GM23248 (cell line): Measurements from ENCODE around the gene DENND1A. TPM values are rescaled to one million over a fixed set of nuclear protein-coding genes. Genes with fewer than 3 reads are reported as not detected.

Experiments
- DNase-seq: peaks from one replicate; pipeline ENCODE4 v3.0.0-alpha.2; 2015
- H2AFZ ChIP-seq: fragments of 200-600 bp; sonication (generic); 2 replicates; pipeline ENCODE4 v1.6.1; 2016; ENCODE audit warnings: antibody characterized with exemption
- H3F3A ChIP-seq: fragments of 200-600 bp; sonication (generic); 2 replicates; pipeline ENCODE4 v1.6.1; 2016; ENCODE audit warnings: mild to moderate bottlenecking, antibody characterized with exemption, mixed run types; ENCODE audit not compliant: insufficient read depth
- H3K27ac ChIP-seq: fragments of 200-600 bp; sonication (generic); 2 replicates; pipeline ENCODE4 v1.5.1; 2016; ENCODE audit warnings: mild to moderate bottlenecking
- H3K27me3 ChIP-seq: fragments of 200-600 bp; sonication (generic); replicated peaks from 2 replicates; pipeline ENCODE4 v1.6.1; 2016; ENCODE audit warnings: mild to moderate bottlenecking; ENCODE audit not compliant: insufficient read depth
- H3K36me3 ChIP-seq: fragments of 200-600 bp; sonication (generic); 2 replicates; pipeline ENCODE4 v1.6.1; 2016; ENCODE audit warnings: low read depth, mild to moderate bottlenecking
- H3K4me1 ChIP-seq: fragments of 200-600 bp; sonication (generic); 2 replicates; pipeline ENCODE4 v1.6.1; 2016; ENCODE audit warnings: mild to moderate bottlenecking; ENCODE audit not compliant: insufficient read depth
- H3K4me2 ChIP-seq: fragments of 200-600 bp; sonication (generic); one replicate; pipeline ENCODE4 v1.6.1; 2016; ENCODE audit warnings: mild to moderate bottlenecking; ENCODE audit not compliant: unreplicated experiment
- H3K4me3 ChIP-seq: fragments of 200-600 bp; sonication (generic); 2 replicates; pipeline ENCODE4 v1.5.1; 2016; ENCODE audit warnings: mild to moderate bottlenecking
- H3K79me2 ChIP-seq: fragments of 200-600 bp; sonication (generic); 2 replicates; pipeline ENCODE4 v1.6.1; 2016; ENCODE audit warnings: mild to moderate bottlenecking; ENCODE audit not compliant: insufficient read depth
- H3K9ac ChIP-seq: fragments of 200-600 bp; sonication (generic); 2 replicates; pipeline ENCODE4 v1.6.1; 2016; ENCODE audit warnings: mild to moderate bottlenecking
- H3K9me2 ChIP-seq: fragments of 200-600 bp; sonication (generic); 2 replicates; pipeline ENCODE4 v1.6.1; 2016; ENCODE audit warnings: mixed run types, mild to moderate bottlenecking, moderate library complexity; ENCODE audit not compliant: insufficient read depth
- H3K9me3 ChIP-seq: fragments of 200-600 bp; sonication (generic); one replicate; pipeline ENCODE4 v1.6.1; 2017; ENCODE audit warnings: low read depth
- H4K20me1 ChIP-seq: fragments of 200-600 bp; sonication (generic); 2 replicates; pipeline ENCODE4 v1.6.0; 2016; ENCODE audit not compliant: insufficient read depth
- EZH2 ChIP-seq: fragments of 200-600 bp; sonication (generic); IDR thresholded peaks from 2 replicates; pipeline ENCODE4 v1.6.1; 2018; ENCODE audit warnings: antibody characterized with exemption, mild to moderate bottlenecking; ENCODE audit not compliant: insufficient read depth, poor library complexity, severe bottlenecking
- EZH2phosphoT487 ChIP-seq: fragments of 200-600 bp; sonication (generic); IDR thresholded peaks from 2 replicates; pipeline ENCODE4 v1.6.1; 2018; ENCODE audit warnings: antibody characterized with exemption, moderate library complexity, mild to moderate bottlenecking, low read depth; ENCODE audit not compliant: insufficient read depth
- WGBS, 2 experiments: methylation state at CpG; one replicate each; pipeline ENCODE4 v1.1.6; 2015 to 2017; ENCODE audit warnings: low lambda C conversion rate in 2 of 2, low coverage in 1 of 2; ENCODE audit errors: missing lambda C conversion rate in 2 of 2; 5-methylcytosine and 5-hydroxymethylcytosine counted together
- in situ Hi-C: fragments of 300-500 bp; cut with MboI; formaldehyde crosslinking; loops from 2 replicates; pipeline ENCODE4 v1.15.0; 2020
- polyA plus RNA-seq: library from polyadenylated mRNA; unstranded; fragments of >200 nt; fragmentation: Nextera tagmentation; extraction: Ambion mirVana; gene quantifications from 2 replicates; pipeline ENCODE4 v1.2.1, GENCODE V29; 2016
- total RNA-seq: library from RNA; depleted of rRNA; stranded (reverse); fragments of >200 nt; shearing (Covaris generic); gene quantifications from 2 replicates; pipeline ENCODE4 v1.2.3, GENCODE V29; 2014

DENND1A gene
- total and polyA plus RNA-seq, 2 experiments from 2014 or later: 13.2 to 16.4 TPM

DNA sequence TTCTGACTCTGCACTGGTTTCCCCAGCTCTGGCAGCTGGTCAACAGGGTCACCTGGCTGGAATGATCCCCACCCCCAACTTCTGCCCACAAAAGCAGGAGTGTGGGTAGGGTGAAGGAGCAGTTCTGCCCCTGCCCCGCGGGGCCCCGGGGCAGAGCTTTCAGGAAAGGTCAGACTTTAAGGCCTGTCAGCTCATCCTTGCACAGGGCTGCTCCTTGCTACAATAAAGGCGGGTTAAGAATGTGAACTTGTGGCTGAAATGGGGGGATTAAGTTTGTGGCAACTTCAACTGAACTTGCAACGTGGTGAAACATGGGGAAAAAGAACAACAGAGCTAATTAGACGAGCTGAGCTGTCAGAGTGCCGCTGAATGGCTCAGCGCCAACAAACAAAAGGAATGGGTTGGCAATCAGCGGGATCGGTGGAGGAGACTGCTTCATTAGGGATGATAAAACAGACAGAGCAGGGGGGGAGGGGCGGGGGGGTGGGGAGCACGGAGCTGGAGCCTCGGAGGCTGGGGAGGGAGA, 523.2 kb downstream of the DENND1A start:
- Histone ChIP-seq H3K27me3 (no peaks in the 10 kb centered on the region), H3K4me1 (no peaks in the 10 kb centered on the region), H3F3A (no peaks in the 10 kb centered on the region), H3K9me3 (no peaks in the 10 kb centered on the region), H3K9me2 (no peaks in the 10 kb centered on the region), H4K20me1 (no peaks in the 10 kb centered on the region), H3K79me2 (no peaks in the 10 kb centered on the region), H3K9ac (no peak overlapping the region), H2AFZ (no peak overlapping the region), H3K27ac (no peak overlapping the region), H3K4me3 (no peak overlapping the region), H3K4me2 (no peak overlapping the region), H3K36me3 (no peaks in the 10 kb centered on the region)
- 75 to 77% methylated on average over 11 to 13 of the region's 13 CpGs for WGBS, 2 experiments
- in situ Hi-C loops: no loop called here
- no peak for DNase-seq
- TF ChIP-seq EZH2 (no peak), EZH2phosphoT487 (no peak)

DNA sequence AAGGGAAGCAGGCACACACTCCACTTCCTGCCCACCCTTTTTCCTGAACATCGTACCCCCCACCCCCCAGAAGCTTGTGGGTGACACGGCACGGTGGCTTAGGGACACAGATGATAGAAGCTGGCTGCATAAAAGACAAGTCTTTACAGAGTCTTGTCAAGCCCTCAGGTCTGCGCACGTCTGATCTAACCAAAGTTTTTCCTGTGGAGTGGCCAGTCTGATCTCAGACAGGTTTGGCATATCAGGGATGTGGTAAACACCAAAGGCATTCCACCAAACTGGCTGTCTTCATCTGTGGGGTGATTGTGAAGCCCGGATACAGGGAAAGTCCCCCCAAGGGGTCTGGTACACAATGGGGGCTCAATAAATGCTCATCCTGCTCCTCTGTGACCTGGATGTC, 523.9 kb downstream of the DENND1A start:
- WGBS, 2 experiments: 92 to 93% methylated on average over 6 of the region's 6 CpGs
- H2AFZ ChIP-seq: no peak overlapping the region
- no peak overlapping the region for H3K4me3 ChIP-seq
- H3K9me3 ChIP-seq: no peaks in the 10 kb centered on the region
- H3K9ac ChIP-seq: no peak overlapping the region
- no peaks in the 10 kb centered on the region for H3F3A ChIP-seq
- H4K20me1 ChIP-seq: no peaks in the 10 kb centered on the region
- TF ChIP-seq EZH2 (no peak), EZH2phosphoT487 (no peak)
- no peaks in the 10 kb centered on the region for H3K36me3 ChIP-seq
- no peaks in the 10 kb centered on the region for H3K27me3 ChIP-seq
- H3K4me1 ChIP-seq: no peaks in the 10 kb centered on the region
- H3K27ac ChIP-seq: no peak overlapping the region
- no peaks in the 10 kb centered on the region for H3K9me2 ChIP-seq
- H3K79me2 ChIP-seq: no peaks in the 10 kb centered on the region
- no peak for DNase-seq
- in situ Hi-C loops: no loop called here
- H3K4me2 ChIP-seq: no peak overlapping the region

DNA sequence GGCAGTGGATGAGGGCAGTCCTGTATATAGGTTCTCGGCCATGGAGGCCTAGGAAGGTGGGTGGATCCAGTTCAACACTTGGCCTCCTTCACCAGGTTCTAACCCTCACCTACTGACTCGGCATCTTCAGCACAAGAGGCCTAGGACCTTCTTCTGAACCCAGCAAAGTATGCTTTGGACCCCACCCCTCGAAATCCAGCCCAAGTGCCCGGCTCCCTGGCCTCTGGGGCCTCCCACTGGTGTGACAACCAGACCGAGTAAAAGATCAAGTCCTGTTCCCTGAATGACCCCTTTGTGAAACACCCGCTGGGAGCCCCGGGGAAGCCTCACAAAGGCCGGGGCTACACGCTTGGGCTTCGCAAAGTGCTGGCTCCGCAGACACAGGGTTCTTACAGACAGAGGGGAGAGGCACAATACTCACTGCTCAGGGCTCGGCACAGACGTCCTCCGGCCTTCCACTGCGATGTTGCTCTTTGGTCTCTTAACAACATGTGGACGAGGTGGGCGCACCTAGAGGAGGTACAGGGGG, 526.9 kb downstream of the DENND1A start:
- H3K9me3 ChIP-seq: no peaks in the 10 kb centered on the region
- TF ChIP-seq EZH2phosphoT487 (no peak), EZH2 (no peak)
- H3K36me3 ChIP-seq: no peaks in the 10 kb centered on the region
- H3K27me3 ChIP-seq: no peaks in the 10 kb centered on the region
- H3K27ac ChIP-seq: no peak overlapping the region
- in situ Hi-C loops: no loop called here
- H3K79me2 ChIP-seq: no peaks in the 10 kb centered on the region
- no peaks in the 10 kb centered on the region for H4K20me1 ChIP-seq
- no peak overlapping the region for H3K4me2 ChIP-seq
- H3K4me1 ChIP-seq: no peaks in the 10 kb centered on the region
- no peaks in the 10 kb centered on the region for H3K9me2 ChIP-seq
- DNase-seq: no peak
- no peaks in the 10 kb centered on the region for H3F3A ChIP-seq
- WGBS, 2 experiments: 87 to 95% methylated on average over 16 to 17 of the region's 17 CpGs
- no peak overlapping the region for H3K4me3 ChIP-seq
- H3K9ac ChIP-seq: no peak overlapping the region
- H2AFZ ChIP-seq: no peak overlapping the region

DNA sequence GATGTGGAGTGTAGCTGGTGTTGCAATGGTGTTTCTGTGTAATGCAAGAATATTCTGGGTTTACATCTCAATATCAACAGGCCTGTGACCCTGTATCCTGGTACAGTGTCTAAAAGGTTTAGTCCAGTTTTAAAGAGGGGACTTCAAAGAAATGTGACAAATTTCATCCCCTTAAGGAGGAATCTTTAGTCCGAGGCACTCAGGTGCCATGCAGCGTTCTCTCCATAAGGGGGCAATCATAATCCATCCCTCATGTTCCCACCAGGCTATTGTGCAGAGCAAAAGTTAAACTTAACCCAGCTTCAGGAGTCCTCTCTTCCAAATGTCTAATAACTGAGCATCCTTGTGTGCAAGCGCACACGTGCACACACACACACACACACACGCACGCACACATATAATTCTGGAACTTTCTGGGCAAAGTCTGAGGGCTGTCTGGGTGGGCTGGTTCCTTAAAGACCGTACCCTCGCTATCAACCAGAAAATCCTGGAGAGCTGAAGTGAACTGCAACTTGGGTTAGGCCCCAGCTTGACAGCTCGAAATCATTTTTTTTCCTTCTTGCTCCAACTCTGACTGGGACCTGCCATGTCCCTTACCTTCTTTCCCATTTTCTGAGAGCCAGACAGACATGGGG, 527.9 kb downstream of the DENND1A start:
- H3K9ac ChIP-seq: no peak overlapping the region
- H3K79me2 ChIP-seq: no peaks in the 10 kb centered on the region
- no peaks in the 10 kb centered on the region for H3F3A ChIP-seq
- no peaks in the 10 kb centered on the region for H4K20me1 ChIP-seq
- no peak overlapping the region for H3K4me2 ChIP-seq
- H3K4me3 ChIP-seq: no peak overlapping the region
- no peaks in the 10 kb centered on the region for H3K9me2 ChIP-seq
- DNase-seq: peak; percentile 73
- H3K27ac ChIP-seq: no peak overlapping the region
- WGBS, 2 experiments: 16 to 21% methylated on average over 9 of the region's 9 CpGs
- in situ Hi-C loops: no loop called here
- no peaks in the 10 kb centered on the region for H3K36me3 ChIP-seq
- no peak for TF ChIP-seq EZH2phosphoT487
- TF ChIP-seq EZH2: no peak
- 0 out of 2 replicates have a peak overlapping the region, but pooled peaks have one; percentile 33 for H2AFZ ChIP-seq
- H3K4me1 ChIP-seq: no peaks in the 10 kb centered on the region
- no peaks in the 10 kb centered on the region for H3K9me3 ChIP-seq
- no peaks in the 10 kb centered on the region for H3K27me3 ChIP-seq
